HepG2 (cell line): ENCODE results near the gene CNGA2.

ENCODE experiments used
- NFIB ChIP-seq: sonication (generic); formaldehyde crosslinking; IDR thresholded peaks from 2 replicates; pipeline ENCODE4 v1.9.0; 2021; ENCODE audit warnings: missing genetic modification reagents, mild to moderate bottlenecking, borderline replicate concordance
- POLR2A ChIP-seq, 2 experiments: IDR thresholded peaks; 2 replicates each; pipeline ENCODE4 v1.6.1; 2011; ENCODE audit warnings: low read depth in 2 of 2, low read length in 2 of 2, mild to moderate bottlenecking in 1 of 2, moderate library complexity in 1 of 2; ENCODE audit not compliant: insufficient read depth in 1 of 2
- ZFP36L1 ChIP-seq: sonication (generic); formaldehyde crosslinking; IDR thresholded peaks from 2 replicates; pipeline ENCODE4 v1.8.0; 2022; ENCODE audit warnings: mild to moderate bottlenecking, missing genetic modification reagents, moderate library complexity
- ZNF230 ChIP-seq: sonication (generic); formaldehyde crosslinking; IDR thresholded peaks from 2 replicates; pipeline ENCODE4 v1.4.0; 2020; ENCODE audit warnings: mild to moderate bottlenecking, missing genetic modification reagents
- ZNF792 ChIP-seq: IDR thresholded peaks from 2 replicates; pipeline ENCODE4 v1.6.1; 2016
- TF ChIP-seq, protein P1 (sequence below): IDR thresholded peaks from 2 replicates; pipeline ENCODE4 v1.6.1; 2012; ENCODE audit warnings: inconsistent platforms
- TF ChIP-seq, protein P2 (sequence below): sonication (generic); formaldehyde crosslinking; IDR thresholded peaks from 2 replicates; pipeline ENCODE4 v1.5.0; 2020; ENCODE audit warnings: mild to moderate bottlenecking, missing genetic modification reagents, moderate library complexity
- TF ChIP-seq, protein P3 (sequence below): IDR thresholded peaks from 2 replicates; pipeline ENCODE4 v1.6.1; 2012; ENCODE audit warnings: low read length, improper control_type of control experiment
- TF ChIP-seq, protein P4 (sequence below): IDR thresholded peaks from 2 replicates; pipeline ENCODE4 v1.6.1; 2016; ENCODE audit warnings: missing compliant biosample characterization, missing genetic modification reagents, borderline replicate concordance
- TF ChIP-seq, protein P5 (sequence below): sonication (generic); formaldehyde crosslinking; conservative IDR thresholded peaks from 2 replicates; pipeline ENCODE4 v1.4.0; 2020; ENCODE audit warnings: missing genetic modification reagents

DNA sequence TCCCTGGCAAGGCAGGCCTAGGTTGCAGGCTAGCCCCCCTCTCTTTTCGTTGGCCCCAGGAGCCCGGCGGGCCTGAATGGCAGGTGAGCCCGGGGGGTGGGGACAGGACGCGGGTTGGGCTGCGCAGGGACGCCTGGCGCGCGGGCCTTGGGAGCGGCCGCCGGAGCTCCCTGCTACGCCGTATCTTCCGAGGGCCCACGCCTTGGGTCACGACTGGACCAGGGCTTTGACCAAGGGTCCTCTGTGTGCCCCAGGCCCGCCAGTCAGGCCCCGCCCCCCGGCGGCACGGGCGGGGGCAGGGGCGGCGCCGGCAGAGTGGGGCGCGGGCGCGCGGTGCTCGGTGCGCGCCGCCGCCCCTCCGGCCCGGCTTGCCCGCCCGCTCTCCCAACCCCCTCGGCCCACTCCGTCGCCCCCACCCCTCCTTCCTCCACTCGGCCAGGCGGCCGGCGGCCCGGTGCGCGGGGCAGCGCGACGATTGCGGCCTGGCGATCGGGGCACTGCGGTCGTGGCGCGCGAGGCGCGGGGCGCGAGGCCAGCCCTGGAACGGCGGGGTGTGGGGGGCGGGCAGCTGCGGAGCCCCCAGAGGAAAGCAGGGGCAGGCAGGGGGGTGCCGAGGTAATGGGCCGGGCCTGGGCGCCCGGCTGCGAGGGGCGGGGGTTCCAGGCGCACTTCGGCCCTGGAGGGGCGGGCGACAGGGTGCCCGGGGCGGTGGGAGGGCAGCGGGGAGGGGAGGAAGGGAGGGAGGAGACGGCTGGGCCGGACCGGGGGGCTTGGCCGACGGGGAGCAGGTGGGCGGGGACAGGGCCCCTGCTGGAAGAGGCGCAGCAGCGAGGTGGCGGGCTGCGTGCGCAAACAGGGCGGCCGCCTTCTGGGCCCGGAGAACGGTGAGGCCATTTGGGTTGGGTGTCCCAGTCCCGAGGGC is 39.6 kb upstream of the CNGA2 start, which contains the start of gene PRRG3:
- TF ChIP-seq ZNF230 (CRISPR knock-in tag) (no peak), NFIB (CRISPR knock-in tag) (no peak), ZFP36L1 (CRISPR knock-in tag) (no peak), ZNF792 (CRISPR knock-in tag) (no peak), POLR2A (IDR thresholded peaks at IDR 0.05; ENCODE audit: insufficient read depth in 1 of 2, low read depth in 2 of 2, low read length in 2 of 2) (no peak)
- TF ChIP-seq, protein P1, sequence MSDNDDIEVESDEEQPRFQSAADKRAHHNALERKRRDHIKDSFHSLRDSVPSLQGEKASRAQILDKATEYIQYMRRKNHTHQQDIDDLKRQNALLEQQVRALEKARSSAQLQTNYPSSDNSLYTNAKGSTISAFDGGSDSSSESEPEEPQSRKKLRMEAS: no peak
- TF ChIP-seq, protein P2, sequence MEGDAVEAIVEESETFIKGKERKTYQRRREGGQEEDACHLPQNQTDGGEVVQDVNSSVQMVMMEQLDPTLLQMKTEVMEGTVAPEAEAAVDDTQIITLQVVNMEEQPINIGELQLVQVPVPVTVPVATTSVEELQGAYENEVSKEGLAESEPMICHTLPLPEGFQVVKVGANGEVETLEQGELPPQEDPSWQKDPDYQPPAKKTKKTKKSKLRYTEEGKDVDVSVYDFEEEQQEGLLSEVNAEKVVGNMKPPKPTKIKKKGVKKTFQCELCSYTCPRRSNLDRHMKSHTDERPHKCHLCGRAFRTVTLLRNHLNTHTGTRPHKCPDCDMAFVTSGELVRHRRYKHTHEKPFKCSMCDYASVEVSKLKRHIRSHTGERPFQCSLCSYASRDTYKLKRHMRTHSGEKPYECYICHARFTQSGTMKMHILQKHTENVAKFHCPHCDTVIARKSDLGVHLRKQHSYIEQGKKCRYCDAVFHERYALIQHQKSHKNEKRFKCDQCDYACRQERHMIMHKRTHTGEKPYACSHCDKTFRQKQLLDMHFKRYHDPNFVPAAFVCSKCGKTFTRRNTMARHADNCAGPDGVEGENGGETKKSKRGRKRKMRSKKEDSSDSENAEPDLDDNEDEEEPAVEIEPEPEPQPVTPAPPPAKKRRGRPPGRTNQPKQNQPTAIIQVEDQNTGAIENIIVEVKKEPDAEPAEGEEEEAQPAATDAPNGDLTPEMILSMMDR (CRISPR knock-in tag): no peak
- TF ChIP-seq, protein P3, sequence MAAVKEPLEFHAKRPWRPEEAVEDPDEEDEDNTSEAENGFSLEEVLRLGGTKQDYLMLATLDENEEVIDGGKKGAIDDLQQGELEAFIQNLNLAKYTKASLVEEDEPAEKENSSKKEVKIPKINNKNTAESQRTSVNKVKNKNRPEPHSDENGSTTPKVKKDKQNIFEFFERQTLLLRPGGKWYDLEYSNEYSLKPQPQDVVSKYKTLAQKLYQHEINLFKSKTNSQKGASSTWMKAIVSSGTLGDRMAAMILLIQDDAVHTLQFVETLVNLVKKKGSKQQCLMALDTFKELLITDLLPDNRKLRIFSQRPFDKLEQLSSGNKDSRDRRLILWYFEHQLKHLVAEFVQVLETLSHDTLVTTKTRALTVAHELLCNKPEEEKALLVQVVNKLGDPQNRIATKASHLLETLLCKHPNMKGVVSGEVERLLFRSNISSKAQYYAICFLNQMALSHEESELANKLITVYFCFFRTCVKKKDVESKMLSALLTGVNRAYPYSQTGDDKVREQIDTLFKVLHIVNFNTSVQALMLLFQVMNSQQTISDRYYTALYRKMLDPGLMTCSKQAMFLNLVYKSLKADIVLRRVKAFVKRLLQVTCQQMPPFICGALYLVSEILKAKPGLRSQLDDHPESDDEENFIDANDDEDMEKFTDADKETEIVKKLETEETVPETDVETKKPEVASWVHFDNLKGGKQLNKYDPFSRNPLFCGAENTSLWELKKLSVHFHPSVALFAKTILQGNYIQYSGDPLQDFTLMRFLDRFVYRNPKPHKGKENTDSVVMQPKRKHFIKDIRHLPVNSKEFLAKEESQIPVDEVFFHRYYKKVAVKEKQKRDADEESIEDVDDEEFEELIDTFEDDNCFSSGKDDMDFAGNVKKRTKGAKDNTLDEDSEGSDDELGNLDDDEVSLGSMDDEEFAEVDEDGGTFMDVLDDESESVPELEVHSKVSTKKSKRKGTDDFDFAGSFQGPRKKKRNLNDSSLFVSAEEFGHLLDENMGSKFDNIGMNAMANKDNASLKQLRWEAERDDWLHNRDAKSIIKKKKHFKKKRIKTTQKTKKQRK: no peak
- TF ChIP-seq, protein P4, sequence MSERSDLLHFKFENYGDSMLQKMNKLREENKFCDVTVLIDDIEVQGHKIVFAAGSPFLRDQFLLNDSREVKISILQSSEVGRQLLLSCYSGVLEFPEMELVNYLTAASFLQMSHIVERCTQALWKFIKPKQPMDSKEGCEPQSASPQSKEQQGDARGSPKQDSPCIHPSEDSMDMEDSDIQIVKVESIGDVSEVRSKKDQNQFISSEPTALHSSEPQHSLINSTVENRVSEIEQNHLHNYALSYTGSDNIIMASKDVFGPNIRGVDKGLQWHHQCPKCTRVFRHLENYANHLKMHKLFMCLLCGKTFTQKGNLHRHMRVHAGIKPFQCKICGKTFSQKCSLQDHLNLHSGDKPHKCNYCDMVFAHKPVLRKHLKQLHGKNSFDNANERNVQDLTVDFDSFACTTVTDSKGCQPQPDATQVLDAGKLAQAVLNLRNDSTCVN: no peak
- TF ChIP-seq, protein P5, sequence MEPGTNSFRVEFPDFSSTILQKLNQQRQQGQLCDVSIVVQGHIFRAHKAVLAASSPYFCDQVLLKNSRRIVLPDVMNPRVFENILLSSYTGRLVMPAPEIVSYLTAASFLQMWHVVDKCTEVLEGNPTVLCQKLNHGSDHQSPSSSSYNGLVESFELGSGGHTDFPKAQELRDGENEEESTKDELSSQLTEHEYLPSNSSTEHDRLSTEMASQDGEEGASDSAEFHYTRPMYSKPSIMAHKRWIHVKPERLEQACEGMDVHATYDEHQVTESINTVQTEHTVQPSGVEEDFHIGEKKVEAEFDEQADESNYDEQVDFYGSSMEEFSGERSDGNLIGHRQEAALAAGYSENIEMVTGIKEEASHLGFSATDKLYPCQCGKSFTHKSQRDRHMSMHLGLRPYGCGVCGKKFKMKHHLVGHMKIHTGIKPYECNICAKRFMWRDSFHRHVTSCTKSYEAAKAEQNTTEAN: no peak
